IMR-90 (cell line): ENCODE data around the gene GSTA5.

ENCODE experiments used
- FOS ChIP-seq: fragments of 150-350 bp; IDR thresholded peaks from 2 replicates; pipeline ENCODE4 v1.6.1; 2016; ENCODE audit warnings: low read depth, low read length
- NFE2L2 ChIP-seq: fragments of 150-350 bp; IDR thresholded peaks from 2 replicates; pipeline ENCODE4 v1.6.1; 2016; ENCODE audit warnings: low read depth, mild to moderate bottlenecking, low read length
- POLR2A ChIP-seq: IDR thresholded peaks from 2 replicates; pipeline ENCODE4 v1.6.1; 2012; ENCODE audit warnings: mild to moderate bottlenecking, low read depth, low read length
- RCOR1 ChIP-seq: IDR thresholded peaks from 2 replicates; pipeline ENCODE4 v1.6.1; 2012; ENCODE audit warnings: mild to moderate bottlenecking, low read length, improper control_type of control experiment; ENCODE audit not compliant: insufficient replicate concordance
- USF2 ChIP-seq: fragments of 150-350 bp; IDR thresholded peaks from 2 replicates; pipeline ENCODE4 v1.6.1; 2017; ENCODE audit warnings: mild to moderate bottlenecking, antibody characterized with exemption, low read length, low read depth
- TF ChIP-seq, protein P1 (sequence below): conservative IDR thresholded peaks from 2 replicates; pipeline ENCODE4 v1.5.1; 2012; ENCODE audit warnings: mild to moderate bottlenecking, low read depth, low read length, improper control_type of control experiment

DNA sequence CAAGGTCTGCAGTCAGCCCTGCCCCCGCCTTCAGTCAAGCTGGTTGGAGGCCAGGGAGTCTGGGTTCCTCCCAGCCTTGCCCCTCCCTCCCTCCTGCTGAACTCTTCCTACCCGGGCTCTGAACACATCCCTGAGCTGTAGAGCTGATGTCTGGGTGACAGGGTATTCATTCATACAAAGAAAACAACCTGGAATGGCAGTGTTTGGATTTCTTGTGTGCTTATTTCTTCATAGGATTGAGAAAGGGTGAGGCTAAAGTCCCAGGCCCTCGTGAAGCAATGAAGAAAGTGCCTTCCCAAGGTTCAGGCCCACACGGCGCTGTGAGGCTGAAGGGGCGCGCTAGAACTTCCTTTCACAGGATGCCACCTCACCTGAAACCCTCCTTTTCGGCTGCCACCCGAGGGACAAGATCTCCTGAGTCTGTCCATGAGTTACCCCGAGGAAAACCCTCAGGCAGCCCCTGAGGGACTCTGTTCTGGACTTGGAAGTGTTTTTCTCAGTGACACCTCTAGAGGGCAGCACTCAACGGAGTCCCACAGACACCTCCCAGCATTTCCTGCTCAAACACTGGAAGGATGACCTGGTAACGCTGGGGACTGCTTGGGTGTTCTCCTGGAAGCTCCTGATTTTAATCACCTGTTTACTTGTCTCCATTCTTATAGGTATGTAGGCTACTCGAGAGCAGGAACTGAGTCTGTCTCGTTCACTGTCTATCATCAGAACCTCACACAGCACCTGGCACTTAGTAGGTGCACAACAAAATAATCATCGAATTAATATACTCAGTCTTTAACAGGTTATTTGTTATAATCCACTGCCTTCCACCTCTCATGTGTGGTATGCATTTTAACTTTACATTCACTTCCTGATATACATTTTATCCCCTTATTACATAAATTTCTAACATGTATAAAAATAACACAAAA is 25.2 kb downstream of the GSTA5 start:
- TF ChIP-seq POLR2A (no peak), NFE2L2 (no peak), RCOR1 (no peak), USF2 (no peak), FOS (no peak)
- TF ChIP-seq, protein P1, sequence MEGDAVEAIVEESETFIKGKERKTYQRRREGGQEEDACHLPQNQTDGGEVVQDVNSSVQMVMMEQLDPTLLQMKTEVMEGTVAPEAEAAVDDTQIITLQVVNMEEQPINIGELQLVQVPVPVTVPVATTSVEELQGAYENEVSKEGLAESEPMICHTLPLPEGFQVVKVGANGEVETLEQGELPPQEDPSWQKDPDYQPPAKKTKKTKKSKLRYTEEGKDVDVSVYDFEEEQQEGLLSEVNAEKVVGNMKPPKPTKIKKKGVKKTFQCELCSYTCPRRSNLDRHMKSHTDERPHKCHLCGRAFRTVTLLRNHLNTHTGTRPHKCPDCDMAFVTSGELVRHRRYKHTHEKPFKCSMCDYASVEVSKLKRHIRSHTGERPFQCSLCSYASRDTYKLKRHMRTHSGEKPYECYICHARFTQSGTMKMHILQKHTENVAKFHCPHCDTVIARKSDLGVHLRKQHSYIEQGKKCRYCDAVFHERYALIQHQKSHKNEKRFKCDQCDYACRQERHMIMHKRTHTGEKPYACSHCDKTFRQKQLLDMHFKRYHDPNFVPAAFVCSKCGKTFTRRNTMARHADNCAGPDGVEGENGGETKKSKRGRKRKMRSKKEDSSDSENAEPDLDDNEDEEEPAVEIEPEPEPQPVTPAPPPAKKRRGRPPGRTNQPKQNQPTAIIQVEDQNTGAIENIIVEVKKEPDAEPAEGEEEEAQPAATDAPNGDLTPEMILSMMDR = peak; percentile 61
